GM19328 (cell line): ENCODE measurements around the gene ZNF555.
"Not testable (repeated sequence)": the region's sequence is repeated elsewhere in the genome, so short reads cannot be mapped to it uniquely, and the experiment has no call there.

ENCODE experiments used
- ATAC-seq: cut with Tn5 transposase; IDR thresholded peaks from one replicate; pipeline ENCODE4 v1.9.1; 2021; ENCODE audit warnings: mild to moderate bottlenecking, moderate library complexity; ENCODE audit not compliant: unreplicated experiment

ZNF555 gene

DNA sequence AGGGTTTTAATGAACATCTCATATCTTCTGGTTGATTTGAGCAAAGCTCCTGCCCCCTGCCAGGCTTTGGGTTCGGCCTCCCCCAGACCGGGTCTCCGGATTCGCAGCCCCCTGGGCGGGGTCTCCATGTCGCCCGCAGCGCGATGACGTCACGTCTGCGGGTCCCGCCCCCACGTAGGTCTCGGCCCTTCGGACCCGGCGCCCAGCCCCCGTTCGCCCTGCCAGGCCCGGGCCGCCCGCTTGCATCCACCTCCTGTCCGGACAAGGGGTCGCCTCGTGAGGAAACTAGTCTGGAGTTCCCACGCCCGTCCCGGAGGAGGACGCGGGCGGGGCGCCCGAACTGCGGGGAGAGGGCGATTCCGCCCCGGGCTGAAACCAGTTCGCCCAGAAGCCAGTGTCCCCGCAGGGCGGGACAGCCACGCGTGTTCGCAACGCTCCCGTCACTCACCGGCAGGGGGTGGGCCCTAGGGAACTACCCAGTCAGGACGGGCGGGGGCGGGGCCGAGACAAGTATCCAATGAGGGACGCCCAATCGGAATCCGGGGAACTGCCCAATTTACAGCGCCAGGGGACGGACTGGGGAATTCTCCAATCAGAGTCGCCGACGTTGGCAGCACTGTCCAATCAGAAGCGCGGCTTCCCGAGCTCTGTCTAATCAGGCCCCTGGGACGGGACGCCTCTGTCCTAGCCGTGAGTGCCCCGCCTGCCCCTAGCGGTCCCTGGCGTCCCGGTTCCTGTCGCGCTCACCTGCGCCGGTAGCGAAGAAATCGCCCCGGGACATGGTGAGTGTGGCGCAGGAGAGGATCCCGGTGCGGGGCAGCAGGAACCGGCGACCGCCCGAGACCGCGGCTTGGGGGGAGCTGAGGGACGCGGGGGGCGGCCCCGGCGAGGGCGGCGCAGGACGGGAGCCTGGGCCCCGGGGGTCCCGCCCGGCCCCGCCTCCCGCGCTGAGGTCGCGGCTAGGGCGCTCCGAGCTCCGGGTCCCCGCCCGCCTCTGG lies at the start of gene ZNF555:
Gene ZNF555, plus strand, starts transcription at position 682 of the 998 bp plus-strand sequence. Its CDS starts 98 bp downstream, at position 780.
- ATAC-seq = peak; percentile 96

DNA sequence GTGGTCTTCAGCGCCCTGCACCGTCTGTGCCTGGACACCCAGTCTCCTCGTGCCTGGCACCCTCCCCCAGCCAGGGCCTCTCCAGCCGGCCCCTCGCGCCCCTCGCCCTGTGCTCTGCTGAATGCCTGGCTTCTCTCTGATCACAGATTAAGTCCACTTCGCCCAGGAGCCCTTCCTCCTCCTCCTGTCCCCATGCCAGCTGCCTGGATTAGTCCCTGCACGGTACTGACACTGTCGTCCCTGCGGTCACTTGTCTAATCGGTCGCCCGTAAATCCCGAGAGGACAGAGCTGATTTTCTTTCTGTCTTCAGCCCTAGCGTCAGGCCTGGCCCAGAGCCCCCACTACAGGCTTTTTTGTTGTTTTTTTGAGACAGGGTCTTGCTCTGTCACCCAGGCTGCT lies 49.4 kb upstream of the ZNF555 start:
- no peak for ATAC-seq

DNA sequence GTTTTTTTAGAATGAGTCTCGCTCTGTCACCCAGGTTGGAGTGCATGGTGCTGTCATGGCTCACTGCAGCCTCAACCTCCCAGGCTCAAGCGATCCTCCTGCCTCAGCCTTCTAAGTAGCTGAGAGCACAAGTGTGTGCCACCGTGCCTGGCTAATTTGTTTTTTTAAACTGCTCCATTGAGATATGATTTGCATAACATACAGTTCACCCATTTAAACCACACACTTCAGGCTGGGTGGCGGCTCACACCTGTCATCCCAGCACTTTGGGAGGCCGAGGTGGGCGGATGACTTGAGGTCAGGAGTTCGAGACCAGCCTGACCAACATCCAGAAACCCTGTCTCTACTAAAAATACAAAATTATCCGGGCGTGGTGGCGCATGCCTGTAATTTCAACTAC lies 48.6 kb upstream of the ZNF555 start:
- ATAC-seq = not testable (repeated sequence)

DNA sequence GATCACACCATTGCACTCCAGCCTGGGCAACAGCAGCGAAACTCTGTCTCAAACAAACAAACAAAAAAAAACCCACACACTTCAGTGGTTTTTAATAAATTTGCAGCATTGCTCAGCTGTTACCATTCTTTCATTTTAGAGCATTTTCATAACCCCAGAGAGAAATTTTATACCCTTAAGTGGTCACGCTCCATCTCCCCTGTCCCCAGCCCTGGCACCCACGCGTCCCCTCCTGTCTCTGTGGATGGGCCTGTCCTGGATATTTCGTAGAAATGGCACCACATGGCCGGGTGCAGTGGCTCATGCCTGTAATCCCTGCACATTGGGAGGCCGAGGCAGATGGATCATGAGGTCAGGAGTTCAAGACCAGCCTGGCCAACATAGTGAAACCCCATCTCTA lies 48.1 kb upstream of the ZNF555 start:
- ATAC-seq = no peak

DNA sequence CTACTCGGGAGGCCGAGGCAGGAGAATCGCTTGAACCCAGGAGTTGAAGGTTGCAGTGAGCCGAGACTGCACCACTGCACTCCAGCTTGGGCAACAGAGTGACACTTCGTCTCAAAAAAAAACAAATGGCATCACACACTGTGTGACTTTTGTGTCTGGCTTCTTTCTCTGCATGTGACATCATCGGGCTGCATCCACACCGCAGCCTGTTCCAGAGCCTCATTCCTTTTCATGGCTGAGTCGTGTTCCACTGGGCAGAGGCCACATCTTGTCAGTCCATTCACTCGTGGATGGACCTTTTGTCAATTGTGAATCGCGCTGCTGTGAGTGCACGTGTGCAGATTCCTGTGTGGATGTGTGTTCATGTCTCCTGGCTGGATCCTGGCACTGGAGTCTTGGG lies 47.7 kb upstream of the ZNF555 start:
- no peak for ATAC-seq

DNA sequence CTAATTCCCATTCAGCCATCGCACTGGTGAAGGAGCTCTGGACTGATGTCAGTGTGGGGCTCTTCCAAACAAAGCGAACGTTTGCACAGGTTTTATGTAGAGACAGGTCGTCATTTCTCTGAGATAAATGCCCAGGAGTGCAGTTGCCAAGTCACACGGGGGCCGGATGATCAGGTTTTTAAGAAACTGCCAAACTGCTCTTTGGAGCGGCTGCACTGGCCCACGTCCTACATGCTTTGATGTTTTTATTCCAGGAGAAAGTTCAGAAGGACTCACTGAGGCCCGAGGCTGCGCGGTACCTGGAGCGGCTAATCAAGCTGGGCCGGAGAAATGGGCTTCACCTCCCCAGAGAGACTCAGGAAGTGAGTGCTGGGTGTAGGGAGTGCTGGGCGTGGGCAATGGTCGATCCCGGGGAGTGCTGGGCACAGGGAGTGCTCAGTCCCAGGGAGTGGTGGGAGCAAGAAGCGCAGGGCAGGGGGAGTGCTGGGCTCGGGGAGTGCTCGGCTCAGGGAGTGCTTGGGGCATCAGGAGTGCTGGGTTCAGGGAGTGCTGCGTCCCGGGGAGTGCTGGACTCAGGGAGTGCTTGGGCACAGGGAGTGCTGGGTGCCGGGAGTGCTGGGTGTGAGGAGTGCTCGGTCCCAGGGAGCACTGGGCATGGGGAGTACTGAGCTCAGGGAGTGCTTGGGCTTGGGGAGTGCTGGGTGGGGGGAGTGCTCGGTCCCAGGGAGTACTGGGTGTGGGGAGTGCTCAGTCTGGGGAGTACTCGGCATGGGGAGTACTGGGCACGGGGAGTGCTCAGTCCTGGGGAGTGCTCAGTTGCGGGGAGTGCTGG lies 45.2 kb upstream of the ZNF555 start:
- no peak for ATAC-seq

DNA sequence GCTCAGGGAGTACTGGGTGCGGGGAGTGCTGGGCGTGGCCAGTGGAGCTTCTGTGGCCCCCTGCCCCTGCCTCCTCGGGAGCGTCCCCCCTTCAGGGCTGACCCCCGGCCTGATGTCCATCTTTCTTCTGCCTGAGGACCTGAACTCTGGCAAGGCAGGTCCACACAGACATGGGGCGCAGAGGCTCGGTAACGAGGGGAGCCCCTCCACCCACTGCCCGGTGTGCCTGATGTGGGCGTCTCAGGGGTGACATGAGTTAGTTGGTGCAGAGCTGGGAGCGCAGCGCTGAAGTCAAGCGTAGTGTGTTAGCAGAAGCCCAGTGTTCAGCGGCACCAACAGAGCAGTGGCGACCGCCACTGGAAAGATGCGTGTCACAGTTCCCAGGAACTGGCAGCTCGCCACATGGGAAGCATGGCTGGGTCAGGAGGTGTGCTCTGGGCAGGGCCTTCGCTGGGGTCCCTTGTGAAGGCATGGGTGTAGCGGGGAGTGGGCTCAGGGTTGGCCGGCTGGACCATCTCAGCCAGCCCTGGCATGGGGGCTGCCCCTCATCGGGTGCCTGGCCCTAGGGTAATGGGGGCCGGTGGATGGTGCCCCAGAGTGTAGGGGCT lies 44.5 kb upstream of the ZNF555 start:
- ATAC-seq = no peak

DNA sequence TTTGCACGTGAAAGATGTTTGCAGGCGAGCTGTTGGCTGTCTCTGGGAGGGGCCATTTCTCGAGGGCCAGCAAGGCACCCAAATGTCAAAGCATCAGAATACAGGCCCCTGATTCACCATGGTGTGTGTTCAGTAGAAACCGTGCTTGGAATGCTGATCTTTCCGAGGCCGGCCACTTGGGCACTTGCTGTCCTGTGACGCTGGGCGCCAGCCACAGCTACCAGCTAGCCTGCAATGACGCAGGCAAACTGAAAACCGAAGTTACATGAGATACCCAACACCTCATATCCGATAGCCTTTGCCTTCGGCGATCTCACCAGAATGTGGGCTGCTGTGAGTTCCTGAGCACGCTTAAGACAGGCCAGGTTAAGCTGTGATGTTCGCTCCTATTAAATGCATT lies 44.0 kb upstream of the ZNF555 start:
- no peak for ATAC-seq

DNA sequence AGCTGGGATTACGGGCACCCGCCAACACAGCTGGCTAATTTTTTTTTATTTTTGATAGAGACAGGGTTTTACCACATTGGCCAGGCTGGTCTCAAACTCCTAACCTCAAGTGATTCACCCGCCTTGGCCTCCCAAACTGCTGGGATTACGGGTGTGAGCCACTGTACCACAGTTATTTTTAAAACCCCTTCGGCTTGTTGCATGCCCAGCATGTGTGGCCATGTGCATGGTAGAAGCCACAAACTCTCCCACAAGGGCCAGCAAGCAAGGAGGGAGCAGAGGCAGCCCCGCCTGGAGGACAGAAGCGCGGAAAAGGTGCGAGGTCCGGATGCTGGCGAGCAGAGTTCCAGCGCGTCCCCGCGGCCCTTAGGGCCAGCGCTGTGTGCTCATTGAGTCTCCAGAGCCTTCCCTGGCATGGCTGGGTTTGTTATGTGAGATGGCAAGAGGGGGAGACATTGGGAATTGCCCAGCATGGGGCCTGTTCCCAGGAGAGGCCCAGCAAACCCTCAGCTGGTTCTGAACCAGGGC lies 43.1 kb upstream of the ZNF555 start:
- no peak for ATAC-seq

DNA sequence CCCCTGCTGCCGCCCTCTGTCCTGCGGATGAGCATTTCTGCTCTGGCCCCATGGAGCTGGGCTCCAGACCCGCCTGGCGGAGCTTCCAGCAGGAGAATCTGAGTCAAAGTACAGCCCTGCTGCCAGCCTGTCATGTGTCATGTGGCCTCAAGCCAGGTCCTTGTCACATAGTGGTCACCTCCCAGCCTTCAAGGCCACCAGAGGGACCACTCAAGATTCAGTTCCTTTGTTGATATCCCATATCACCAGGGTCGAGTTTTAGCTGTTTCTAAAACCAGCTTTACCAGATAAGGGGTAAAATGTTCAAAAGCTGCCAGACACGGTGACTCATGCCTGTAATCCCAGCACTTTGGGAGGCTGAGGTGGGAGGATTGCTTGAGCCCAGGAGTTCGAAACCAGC lies 42.5 kb upstream of the ZNF555 start:
- no peak for ATAC-seq

DNA sequence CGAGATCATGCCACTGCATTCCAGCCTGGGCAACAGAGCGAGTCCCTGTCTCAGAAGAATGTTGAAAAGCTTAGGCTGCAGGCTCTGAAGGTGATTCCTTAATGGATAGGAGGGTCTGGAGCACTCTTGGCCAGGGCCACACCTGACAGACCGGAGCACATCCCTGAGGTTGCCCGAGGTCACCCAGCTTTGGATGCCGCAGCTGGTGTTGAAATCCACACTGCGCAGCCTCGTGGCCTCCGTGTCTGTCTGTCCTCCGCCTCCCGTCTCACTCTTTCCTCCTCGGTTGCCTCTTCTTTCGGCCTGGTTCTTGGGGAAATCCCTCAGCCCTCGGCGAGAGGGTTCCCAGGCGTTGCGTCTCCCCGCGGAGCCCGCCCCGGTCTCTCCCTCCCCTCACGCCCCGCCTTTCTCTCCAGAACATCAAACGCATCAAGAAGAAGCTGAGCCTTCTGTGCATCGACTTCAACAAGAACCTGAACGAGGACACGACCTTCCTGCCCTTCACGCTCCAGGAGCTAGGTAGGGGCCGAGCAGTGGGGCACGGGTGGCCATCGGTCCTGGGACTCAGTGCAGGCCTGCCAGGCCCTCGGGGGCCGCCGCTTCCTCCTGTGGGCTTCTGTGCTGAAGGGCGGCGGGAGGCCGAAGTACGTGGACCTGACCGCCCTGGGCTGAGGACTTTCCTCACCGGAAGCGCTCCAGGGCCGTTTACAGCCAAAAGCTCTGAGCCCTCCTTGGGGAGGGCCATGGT lies 41.8 kb upstream of the ZNF555 start:
- ATAC-seq = no peak

DNA sequence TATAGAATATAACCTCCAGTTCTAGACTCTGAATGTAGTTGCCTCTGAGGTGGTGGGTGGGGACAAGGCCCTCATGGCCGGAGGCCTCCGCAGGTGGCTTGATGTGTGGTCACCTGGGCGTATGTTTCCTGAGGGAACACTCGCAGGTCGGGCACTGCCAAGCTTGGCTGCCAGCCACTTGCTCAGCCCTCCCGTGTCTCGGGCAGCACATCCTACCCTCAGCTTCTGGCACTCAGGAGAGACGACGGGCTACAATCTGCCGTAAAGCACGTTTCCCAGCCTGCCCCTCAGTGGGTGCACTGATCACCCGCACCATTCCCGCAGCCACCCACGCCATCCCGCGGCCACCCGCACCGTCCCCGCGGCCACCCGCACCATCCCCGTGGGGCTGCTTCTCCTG lies 40.8 kb upstream of the ZNF555 start:
- no peak for ATAC-seq

DNA sequence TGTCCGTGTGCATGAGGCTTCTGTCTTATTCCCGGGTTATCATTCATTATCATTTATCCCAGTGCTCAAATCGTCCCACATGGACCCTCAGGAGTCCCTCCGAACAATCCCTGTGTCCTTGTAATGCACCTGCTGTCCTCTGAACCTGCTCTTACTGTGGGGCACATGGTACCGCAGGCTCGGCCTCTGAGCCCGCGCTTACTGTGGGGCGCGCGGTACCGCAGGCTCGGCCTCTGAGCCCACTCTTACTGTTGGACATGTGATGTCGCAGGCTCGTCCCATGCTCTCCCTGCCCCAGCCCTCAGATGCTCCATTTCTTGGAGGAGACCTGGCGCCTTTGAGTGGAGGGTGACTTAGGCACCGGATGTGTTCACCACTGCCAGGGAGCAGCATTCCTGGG lies 38.4 kb upstream of the ZNF555 start:
- no peak for ATAC-seq

DNA sequence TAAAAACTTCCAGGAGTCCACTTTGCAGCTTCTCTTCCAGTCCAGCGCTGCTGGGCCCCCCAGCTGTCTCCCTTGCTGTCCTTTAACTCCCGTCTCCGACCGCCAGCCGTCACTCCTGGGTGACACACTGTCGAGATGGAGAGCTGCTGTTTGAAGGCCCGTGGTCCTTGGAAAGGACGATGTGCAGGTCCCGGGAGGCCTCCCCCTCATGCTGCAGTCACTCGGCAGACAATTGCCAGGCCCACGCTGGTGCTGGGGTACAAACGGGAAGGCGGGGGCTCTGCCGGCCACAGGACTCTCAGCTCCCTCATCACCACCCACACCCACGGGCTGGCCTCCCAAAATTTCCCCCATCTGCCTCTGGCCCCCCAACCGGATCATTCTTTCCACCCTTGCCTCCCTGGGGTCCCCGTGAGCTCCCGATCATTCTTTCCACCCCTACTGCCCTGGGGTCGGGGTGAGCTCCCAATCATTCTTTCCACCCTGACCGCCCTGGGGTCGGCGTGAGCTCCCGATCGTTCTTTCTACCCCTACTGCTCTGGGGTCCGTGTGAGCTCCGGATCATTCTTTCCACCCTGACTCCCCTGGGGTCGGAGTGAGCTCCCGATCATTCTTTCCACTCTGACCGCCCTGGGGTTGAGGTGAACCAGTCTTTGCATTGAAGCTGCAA lies 37.7 kb upstream of the ZNF555 start:
- no peak for ATAC-seq

DNA sequence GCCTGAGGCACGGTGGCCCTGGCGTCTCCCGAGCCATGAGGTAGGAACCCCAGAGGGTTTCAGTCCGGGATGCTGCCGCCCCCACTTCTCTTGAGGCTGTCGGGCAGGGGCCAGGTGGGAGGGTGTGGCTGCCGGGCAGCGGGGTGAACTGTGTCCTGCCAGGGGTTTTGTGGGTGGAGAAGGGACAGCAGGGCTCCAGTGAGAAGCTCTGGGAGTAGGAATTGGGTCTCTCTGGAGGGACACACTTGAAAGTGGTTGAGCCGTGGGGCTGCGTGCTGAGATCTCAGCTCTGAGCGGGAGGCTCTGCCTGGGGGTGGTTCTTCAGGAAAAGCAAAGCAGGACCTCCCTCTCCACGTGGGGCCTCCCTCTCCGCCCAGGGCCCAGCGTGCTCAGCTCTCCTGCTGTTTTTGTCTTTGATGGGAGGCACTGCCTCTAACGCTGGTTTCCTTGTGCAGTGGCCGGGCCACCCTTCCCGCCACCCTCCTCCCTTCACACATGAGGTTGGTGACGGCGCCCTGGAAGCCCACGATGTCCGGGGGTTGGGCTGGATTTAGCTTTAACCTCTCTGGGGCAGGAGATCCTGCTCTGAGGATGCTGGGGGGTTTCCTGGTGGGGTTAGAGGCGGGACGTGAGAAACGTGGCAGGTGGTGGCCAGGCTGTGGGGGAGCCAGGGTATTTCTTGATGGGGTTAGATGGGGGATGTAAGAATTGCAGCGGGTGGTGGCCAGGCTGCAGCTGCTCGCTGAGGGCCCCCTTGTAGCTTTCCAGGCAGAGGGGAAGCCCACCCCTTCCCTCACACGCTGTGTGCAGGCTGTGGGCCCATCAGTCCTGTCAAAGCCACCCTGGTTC lies 36.9 kb upstream of the ZNF555 start:
- ATAC-seq = no peak

DNA sequence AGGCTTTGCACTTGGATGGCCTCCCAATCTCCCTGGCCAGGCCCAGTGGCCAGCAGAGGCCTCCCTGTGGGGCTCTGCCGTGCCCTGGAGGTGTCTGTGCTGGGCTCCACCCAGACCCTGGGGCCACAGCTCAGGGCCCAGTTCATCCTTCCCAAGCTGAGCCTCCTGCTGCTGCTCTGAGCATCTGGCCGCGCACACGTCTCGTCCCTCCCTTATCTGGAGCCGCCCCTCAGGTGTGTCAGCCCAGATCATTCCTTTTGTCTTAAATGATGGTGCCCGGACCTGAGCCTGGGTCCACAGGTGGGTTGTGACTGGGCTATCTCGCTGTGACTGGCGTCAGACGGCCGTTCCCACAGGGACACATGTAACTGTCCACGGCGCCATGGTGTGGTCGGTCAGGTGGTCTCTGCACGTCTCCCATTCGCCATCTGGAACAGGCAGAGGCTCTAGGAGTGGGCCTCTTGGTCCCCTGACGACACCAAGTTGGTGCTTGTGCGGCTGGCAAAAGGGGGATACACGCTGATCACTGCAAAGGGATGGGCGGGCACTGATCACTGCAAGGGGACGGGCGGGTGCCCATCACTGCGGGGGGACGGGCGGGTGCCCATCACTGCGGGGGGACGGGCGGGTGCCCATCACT lies 35.9 kb upstream of the ZNF555 start:
- no peak for ATAC-seq

DNA sequence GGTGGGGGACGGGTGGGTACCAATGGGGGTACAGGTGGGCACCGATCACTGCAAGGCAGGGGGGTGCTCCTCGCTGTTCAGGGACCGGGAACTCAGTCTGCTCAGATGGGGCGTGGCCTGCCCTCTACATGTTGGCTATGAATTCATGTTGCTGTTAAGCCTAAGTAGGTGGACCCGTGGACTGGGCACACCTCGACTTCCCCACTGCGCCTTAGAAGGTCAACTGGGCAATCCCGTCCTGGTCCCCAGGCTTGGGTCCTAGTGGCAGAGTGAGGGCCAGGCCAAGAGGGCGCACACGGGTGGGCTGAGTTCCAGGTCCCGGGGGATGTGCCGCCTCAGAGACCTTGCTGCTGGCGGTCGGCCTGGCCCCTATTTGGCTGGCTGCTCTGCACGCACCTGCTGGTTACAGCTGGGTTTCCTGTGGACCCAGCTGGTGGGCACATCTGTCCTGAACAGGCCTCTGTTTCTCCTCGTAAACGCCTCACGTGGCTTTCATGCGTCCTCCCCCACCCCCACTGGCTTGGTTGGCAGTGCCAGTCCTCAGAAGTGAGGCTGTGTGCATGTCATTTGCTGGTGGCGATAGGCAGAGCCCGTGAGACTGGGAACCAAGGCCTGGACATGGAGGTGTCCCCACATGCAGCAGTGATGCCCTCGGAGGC lies 35.2 kb upstream of the ZNF555 start:
- ATAC-seq = no peak
